HG03439 (cell line): ENCODE measurements around the gene PIM2.
"Not testable (repeated sequence)": the region's sequence is repeated elsewhere in the genome, so short reads cannot be mapped to it uniquely, and the experiment has no call there.

ENCODE experiments used
- ATAC-seq: cut with Tn5 transposase; IDR thresholded peaks from one replicate; pipeline ENCODE4 v1.9.1; 2021; ENCODE audit warnings: mild to moderate bottlenecking, moderate library complexity; ENCODE audit not compliant: unreplicated experiment

PIM2 gene

GRCh38 chrX:48909703-48910294 is 9.0 kb downstream of the PIM2 start:
- ATAC-seq: no peak

DNA sequence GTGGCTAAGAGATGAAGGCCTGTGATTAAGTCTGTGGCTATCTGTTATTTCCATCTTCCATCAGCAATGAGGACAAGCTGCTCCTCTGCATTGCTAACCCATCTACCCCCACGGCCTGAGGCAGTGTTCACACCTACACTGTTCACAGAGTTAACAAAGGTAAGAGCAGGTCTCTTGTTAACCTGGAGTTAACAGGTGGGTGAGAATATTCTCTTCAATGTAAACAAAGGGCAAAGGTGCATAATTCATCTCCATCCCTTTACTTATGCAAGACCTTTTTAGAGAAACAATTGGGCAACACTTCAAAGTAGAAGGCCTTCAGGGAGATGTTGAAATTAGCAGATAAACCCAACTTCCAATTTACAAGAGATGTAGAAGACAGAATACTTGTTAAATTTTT is 10.2 kb downstream of the PIM2 start:
- no peak for ATAC-seq

DNA sequence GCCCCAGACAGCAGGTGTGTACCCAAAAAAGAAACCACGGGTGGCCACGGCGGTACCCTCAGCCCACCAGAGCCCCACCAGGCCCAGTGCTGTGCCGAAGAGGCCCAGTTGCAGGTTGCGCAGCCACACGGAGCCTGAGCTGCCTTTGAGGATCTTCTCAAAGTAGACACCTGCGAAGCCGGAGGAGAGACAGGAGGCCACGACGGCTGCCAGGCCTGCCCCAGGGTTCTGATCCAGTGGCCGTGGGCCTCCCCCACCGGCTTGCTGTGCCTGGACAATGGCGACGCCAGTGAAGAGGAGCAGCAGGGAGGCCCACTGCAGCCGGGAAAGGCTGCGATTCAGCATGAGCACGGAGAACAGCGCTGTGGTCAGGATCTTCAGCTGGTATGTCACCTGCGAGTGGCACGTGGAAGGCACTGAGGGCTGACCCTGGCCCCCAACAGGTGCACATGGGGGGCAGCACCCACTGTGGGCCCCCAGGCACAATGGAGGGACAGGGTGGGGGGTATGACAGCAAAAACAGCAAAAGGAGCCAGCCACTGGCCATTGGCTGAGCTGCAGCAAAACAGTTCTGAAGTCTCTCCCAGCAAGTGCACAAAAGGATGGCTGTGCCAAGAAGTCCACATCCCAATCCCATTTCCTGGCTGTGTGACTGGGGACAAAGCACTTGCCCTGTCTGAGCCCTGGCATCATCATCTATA is 13.6 kb downstream of the PIM2 start:
- ATAC-seq: no peak

DNA sequence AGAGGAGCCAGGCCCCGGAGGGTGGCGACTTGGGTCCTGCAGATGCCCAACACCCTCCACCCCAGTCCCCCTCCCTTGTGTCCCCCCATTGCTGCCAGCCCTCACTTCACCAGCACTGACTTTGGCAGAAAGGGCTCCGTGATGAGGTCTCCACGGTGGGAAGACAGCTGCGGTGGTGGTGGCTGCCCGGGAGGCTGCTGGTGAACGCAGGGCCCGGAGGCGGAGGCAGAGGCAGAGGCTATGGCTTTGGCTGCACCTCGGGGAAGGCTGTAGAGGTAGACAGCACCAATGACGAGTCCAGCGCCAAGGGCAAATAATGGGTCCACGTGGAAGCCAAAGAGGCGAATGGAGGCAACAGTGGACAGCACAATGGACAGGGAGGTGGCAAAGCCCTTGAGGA is 14.2 kb downstream of the PIM2 start:
- no peak for ATAC-seq

DNA sequence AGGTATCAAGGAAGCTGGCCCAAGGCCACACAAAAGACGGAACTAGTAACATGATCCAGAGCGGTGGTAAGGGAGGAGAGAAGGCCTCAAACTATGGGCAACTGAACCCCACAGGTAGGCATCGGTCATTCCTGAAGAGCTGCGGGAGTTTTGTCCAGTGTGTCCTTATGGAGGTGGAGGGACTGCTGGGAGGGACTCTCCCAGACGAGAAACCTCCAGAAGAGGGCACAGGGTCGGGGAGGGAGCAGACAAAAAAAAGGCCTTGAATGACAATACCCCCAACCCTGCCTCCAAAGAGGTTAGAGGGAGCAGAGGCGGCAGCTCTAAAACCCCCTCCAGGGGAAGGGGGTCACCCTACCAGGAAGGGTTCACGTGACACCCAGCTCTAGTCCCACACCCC is 14.6 kb downstream of the PIM2 start:
- ATAC-seq: no peak

GRCh38 chrX:48903290-48903689 is 15.5 kb downstream of the PIM2 start:
- ATAC-seq: no peak

GRCh38 chrX:48902776-48903175 is 16.0 kb downstream of the PIM2 start:
- no peak for ATAC-seq

GRCh38 chrX:48902135-48902534 is 16.7 kb downstream of the PIM2 start:
- no peak for ATAC-seq

- ATAC-seq: no peak
These were observed 17.8 kb downstream of the PIM2 start for GRCh38 chrX:48901069-48901468.

- no peak for ATAC-seq
These were observed 19.8 kb downstream of the PIM2 start for GRCh38 chrX:48899078-48899410.

DNA sequence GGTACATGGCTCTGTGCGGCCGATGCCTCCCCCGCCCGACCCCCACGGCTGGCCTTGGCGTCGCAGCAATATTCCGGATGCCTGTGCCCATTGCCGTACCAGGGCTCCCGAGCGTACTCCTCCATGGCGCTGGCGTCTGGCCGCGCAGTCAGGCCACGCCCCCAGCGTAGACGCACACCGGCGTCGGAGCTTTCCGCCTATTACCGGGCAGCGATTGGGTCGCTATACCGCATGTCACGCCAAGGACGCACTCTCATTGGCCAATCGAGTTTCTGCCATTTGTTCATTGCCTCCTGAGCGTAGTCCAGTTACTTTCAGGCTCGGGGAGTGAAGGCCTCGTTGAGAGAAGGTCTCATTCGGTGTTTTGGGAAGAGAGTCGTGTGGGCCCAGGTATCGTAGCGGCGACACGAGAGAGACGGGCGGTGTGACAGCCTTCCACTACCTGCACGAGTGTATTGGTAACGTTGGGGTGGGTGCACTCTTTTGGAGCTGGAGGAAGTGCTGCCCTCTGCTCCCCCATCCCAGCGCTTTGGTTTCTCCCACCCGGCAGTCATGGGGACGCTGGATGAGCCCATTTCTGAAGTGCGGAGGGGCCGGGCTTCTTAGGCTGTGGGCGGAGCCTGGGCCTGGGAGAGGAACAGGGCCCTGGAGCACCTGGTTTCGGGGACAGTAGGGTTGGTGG is 21.1 kb downstream of the PIM2 start, which contains the start of the genes PQBP1 and TIMM17B:
Gene PQBP1, plus strand, starts transcription at position 306 of the 682 bp plus-strand sequence. CDS start 580 bp downstream, outside the sequence.
Gene TIMM17B, minus strand, starts transcription at position 144 of the 682 bp plus-strand sequence. Its CDS starts 19 bp downstream, at position 125.
- ATAC-seq: peak; percentile 83

DNA sequence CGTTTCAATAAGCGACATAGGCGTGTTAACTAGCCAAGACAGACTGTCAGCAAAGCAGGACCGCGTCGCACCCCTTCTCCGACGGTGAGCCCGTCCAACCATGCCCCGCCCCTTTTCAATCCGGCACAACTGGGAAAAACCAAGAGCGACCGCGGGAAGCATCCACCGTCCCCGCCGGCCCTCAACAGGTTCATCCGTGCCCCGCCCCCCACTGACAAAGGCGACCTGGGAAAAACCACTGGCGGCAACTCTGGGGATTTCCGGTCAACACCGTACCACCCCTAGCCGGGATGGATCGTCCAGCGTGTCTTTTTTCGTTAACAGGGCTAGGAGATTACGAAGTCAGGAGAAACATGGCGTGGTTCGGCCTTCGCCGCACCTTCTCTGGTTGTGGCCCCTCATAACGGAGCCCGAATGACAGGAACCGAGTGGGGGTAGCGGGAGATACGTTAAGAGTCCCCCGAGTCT is 21.6 kb downstream of the PIM2 start:
- peak; percentile 12 for ATAC-seq

GRCh38 chrX:48896611-48897011 is 22.2 kb downstream of the PIM2 start:
- no peak for ATAC-seq

GRCh38 chrX:48894891-48895290 is 23.9 kb downstream of the PIM2 start:
- no peak for ATAC-seq

- no peak for ATAC-seq
These were observed 25.1 kb downstream of the PIM2 start for GRCh38 chrX:48893556-48894348.

DNA sequence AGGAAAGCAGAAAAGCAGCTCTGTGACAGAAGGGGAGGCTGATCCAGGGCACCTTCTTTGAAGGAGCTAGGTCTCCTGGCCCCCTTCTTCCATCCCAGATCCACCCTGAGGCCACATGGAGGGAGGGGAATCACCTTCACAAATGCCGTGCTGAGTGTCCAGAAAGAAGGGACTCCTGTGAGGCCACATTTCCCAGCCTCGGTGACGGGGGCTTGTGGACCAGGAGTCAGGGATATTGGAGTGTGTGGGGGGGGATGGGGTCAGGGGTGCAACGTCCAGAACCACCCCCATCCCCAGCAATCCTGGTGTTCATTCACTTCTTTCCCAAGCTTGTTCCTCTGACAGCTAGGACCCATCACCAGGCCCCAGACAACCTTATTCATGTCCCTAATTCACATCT is 25.9 kb downstream of the PIM2 start:
- no peak for ATAC-seq

DNA sequence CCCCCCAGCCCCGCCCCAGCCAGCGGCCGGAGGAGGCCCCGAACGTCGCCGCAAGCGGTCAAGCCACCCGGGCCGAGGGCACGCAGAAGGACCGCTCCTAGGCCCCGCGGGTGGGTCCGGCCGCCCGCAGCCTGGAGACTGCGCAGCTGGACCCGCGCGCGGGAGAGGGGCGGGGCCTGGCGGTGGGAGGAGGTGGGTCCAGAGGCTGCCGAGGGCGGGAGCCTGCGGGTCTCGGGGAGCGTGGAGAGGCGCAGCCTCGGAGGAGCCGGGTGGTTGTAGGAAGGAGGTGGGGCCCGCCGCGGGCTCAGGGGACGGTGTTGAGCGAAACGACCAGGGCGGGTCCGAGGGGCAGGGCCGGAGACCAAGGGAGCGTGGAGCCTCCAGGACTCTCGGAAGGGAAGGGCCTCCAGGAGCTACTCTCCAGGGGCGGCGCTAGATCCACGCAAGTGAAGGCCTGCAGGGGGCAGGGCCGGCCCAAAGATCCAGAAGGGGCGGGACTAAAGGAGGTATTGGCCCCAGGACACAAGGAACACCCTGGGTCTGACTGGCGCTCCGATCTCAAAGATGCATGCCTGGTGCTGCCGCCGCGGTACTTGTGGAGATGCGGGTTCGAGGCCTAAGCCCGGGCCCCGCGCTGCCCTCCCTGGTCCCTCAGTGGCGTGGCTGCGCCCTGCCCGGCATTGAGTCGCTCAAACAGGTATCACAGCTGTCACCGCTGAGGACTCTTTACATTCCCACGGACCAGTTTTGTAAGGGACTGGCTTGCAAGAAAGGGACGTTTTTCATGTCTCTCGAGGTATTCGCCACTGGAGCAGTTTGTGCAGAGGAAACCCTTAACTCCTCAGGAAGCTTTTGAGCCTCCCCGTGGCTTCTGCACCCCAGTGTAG is 27.2 kb downstream of the PIM2 start:
- ATAC-seq: peak; percentile 78

DNA sequence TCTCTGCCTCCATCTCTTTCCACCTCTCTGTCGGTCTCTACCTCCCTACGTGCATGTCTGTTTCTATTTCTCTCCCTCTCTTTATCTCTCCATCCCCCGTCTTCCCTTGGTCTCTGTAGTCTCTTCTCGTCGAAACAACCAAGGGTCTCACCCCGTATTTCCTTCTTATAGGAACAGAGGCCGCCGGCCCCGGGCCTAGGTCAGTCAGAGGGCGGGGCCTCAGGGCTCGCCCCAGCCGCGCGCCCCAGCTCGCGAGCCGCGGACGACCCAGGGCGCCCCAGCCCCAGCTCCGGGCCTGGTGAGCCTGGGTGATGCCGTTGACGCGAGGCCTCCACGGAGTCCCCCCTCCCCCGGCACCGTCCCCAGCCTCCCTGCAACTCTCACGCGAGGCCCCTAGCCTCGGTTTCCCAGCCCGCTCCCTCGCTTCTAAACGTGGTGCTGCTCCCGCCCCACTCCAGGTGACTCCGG is 27.9 kb downstream of the PIM2 start:
- ATAC-seq: peak; percentile 38

DNA sequence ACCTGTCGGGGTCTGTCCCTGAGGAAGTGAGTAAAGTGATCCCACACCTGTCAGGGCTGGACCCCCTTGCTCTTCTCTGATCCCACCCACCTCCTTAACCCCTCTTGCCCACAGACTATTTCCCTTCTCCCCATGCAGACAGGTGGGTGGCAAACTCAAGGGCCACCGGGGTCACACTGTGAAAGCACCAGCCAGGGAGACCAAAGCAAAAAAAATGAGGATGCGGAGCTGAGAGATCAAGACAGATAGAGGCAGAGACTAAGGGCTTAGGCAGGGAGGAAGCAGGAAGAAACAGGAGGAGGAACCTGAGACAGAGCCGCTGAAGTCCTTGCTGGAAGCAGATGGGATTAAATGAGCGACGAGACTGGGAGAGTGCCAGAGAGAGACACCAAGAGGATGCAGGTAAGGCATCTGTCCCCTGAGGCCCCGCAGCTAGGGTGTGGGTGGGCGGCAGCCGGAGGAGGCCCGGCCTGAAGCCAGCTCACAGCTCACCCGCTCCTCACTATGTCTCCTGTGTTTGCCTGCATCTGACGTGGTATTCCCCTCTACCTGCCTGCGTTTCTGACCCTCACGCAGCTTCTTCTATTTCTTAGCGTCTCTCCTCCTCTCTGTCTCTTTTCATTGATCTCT is 28.4 kb downstream of the PIM2 start:
- ATAC-seq: no peak

GRCh38 chrX:48886586-48886985 is 32.2 kb downstream of the PIM2 start:
- not testable (repeated sequence) for ATAC-seq
